Measurements from ENCODE around the gene FBXW9. TPM values are rescaled to one million over a fixed set of nuclear protein-coding genes. Genes with fewer than 3 reads are reported as not detected.
"Not testable (repeated sequence)": the region's sequence is repeated elsewhere in the genome, so short reads cannot be mapped to it uniquely, and the experiment has no call there.

The FBXW9 gene
- total RNA-seq, 1 donor from 2014 or later, result 1.7 TPM

- peak; percentile 85 for ATAC-seq
- intact Hi-C loops (cut with micrococcal nuclease), result no loop called here
- peak; percentile 87 for DNase-seq
Observed at GRCh38 chr19:12666265-12667048, 30.0 kb downstream of the FBXW9 start, which contains the start of the genes MAN2B1 and WDR83. TSS of gene MAN2B1 (minus strand) at chr19:12666742. CDS start at chr19:12666701, 41 bp downstream. TSS of gene WDR83 (plus strand) at chr19:12666807. CDS start at chr19:12669791, 2,984 bp downstream.

GRCh38 chr19:12665671-12666264, 30.7 kb downstream of the FBXW9 start:
- no peak for ATAC-seq
- DNase-seq, result no peak
- intact Hi-C loops (cut with micrococcal nuclease), result no loop called here

GRCh38 chr19:12665281-12665573, 31.2 kb downstream of the FBXW9 start:
- peak; percentile 61 for DNase-seq
- no peak for ATAC-seq
- intact Hi-C loops (cut with micrococcal nuclease), result no loop called here

- intact Hi-C loops (cut with micrococcal nuclease), result no loop called here
- ATAC-seq, result no peak
- no peak for DNase-seq
Observed at GRCh38 chr19:12664406-12665280, 31.8 kb downstream of the FBXW9 start.

GRCh38 chr19:12660980-12661379, 35.5 kb downstream of the FBXW9 start:
- intact Hi-C loops (cut with micrococcal nuclease), result no loop called here
- ATAC-seq (no peak), DNase-seq (no peak)

GRCh38 chr19:12657966-12658365, 38.5 kb downstream of the FBXW9 start:
- DNase-seq, result no peak
- intact Hi-C loops (cut with micrococcal nuclease), result no loop called here
- no peak for ATAC-seq

GRCh38 chr19:12656899-12657571, 39.4 kb downstream of the FBXW9 start:
- intact Hi-C loops (cut with micrococcal nuclease), result no loop called here
- DNase-seq, result no peak
- ATAC-seq, result no peak

- intact Hi-C loops (cut with micrococcal nuclease), result no loop called here
Observed at GRCh38 chr19:12655546-12655945, 40.9 kb downstream of the FBXW9 start.

GRCh38 chr19:12652219-12652618, 44.2 kb downstream of the FBXW9 start:
- DNase-seq (peak; percentile 8), ATAC-seq (no peak)
- intact Hi-C loops (cut with micrococcal nuclease), result no loop called here

More at GRCh38 chr19:12655546-12655945, 40.9 kb downstream of the FBXW9 start:
- ATAC-seq (no peak), DNase-seq (peak; percentile 15)

GRCh38 chr19:12649941-12650340, 46.5 kb downstream of the FBXW9 start:
- intact Hi-C loops (cut with micrococcal nuclease), result no loop called here
- DNase-seq, result peak; percentile 11
- no peak for ATAC-seq

GRCh38 chr19:12648088-12648487, 48.3 kb downstream of the FBXW9 start:
- intact Hi-C loops (cut with micrococcal nuclease), result no loop called here
- peak; percentile 71 for ATAC-seq
- DNase-seq, result peak; percentile 44

GRCh38 chr19:12647490-12648071, 48.9 kb downstream of the FBXW9 start:
- intact Hi-C loops (cut with micrococcal nuclease), result no loop called here
- ATAC-seq, result peak; percentile 88
- DNase-seq, result peak; percentile 66

GRCh38 chr19:12647047-12647446, 49.4 kb downstream of the FBXW9 start:
- intact Hi-C loops (cut with micrococcal nuclease), result no loop called here
- ATAC-seq (no peak), DNase-seq (no peak)

GRCh38 chr19:12646551-12646950, 49.9 kb downstream of the FBXW9 start:
- ATAC-seq (no peak), DNase-seq (no peak)
- intact Hi-C loops (cut with micrococcal nuclease), result no loop called here

GRCh38 chr19:12643716-12644115, 52.7 kb downstream of the FBXW9 start:
- peak; percentile 5 for DNase-seq
- ATAC-seq; intact Hi-C loops (cut with micrococcal nuclease): not testable (repeated sequence)

- intact Hi-C loops (cut with micrococcal nuclease), result no loop called here
- DNase-seq (peak; percentile 15), ATAC-seq (no peak)
Observed at GRCh38 chr19:12642506-12642905, 53.9 kb downstream of the FBXW9 start.

- no peak for ATAC-seq
- DNase-seq, result no peak
- intact Hi-C loops (cut with micrococcal nuclease), result no loop called here
Observed at GRCh38 chr19:12641456-12641855, 55.0 kb downstream of the FBXW9 start.

- intact Hi-C loops (cut with micrococcal nuclease), result no loop called here
- peak; percentile 88 for DNase-seq
Observed at GRCh38 chr19:12639901-12640613, 56.4 kb downstream of the FBXW9 start.

More at GRCh38 chr19:12639901-12640613, 56.4 kb downstream of the FBXW9 start:
- ATAC-seq, result peak; percentile 92

Data from left ventricle myocardium superior (tissue), 1 donor.